ENCODE data around the gene PBX1. TPM values are rescaled to one million over a fixed set of nuclear protein-coding genes. Genes with fewer than 3 reads are reported as not detected.

Gene PBX1
- total RNA-seq, 1 experiment from 2014 or later, result 102 TPM

- TF ChIP-seq, protein P1, sequence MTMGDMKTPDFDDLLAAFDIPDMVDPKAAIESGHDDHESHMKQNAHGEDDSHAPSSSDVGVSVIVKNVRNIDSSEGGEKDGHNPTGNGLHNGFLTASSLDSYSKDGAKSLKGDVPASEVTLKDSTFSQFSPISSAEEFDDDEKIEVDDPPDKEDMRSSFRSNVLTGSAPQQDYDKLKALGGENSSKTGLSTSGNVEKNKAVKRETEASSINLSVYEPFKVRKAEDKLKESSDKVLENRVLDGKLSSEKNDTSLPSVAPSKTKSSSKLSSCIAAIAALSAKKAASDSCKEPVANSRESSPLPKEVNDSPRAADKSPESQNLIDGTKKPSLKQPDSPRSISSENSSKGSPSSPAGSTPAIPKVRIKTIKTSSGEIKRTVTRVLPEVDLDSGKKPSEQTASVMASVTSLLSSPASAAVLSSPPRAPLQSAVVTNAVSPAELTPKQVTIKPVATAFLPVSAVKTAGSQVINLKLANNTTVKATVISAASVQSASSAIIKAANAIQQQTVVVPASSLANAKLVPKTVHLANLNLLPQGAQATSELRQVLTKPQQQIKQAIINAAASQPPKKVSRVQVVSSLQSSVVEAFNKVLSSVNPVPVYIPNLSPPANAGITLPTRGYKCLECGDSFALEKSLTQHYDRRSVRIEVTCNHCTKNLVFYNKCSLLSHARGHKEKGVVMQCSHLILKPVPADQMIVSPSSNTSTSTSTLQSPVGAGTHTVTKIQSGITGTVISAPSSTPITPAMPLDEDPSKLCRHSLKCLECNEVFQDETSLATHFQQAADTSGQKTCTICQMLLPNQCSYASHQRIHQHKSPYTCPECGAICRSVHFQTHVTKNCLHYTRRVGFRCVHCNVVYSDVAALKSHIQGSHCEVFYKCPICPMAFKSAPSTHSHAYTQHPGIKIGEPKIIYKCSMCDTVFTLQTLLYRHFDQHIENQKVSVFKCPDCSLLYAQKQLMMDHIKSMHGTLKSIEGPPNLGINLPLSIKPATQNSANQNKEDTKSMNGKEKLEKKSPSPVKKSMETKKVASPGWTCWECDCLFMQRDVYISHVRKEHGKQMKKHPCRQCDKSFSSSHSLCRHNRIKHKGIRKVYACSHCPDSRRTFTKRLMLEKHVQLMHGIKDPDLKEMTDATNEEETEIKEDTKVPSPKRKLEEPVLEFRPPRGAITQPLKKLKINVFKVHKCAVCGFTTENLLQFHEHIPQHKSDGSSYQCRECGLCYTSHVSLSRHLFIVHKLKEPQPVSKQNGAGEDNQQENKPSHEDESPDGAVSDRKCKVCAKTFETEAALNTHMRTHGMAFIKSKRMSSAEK (CRISPR knock-in tag; IDR thresholded peaks at IDR 0.05; ENCODE audit: borderline replicate concordance), result no peak
- TF ChIP-seq, protein P2, sequence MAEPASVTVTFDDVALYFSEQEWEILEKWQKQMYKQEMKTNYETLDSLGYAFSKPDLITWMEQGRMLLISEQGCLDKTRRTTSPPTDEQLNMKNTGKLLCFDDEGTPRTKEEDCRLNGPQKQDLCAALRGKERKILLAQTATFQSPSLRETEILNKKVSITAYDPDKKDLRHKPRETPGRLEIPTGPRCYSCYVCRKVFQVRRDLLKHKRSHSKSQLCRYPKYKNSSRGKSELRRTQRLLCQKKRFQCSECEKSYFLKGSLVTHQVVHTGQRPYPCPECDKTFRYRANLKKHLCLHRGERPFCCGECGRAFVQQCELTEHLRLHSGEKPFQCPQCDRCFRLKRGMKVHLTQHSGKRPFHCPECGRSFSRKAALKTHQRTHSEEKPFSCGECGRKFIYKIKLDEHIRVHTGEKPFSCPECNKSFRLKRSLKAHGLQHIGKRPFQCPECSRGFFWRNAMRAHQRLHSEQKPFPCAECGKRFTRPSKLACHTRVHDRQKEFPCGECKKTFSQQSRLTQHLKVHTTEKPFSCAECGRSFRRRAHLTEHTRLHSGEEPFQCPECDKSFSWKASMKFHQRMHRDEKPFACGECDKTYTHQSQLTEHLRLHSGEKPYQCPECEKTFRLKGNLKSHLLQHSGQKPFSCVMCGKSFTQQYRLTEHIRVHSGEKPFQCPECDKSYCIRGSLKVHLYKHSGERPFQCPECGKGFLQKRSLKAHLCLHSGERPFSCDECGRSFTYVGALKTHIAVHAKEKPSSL (CRISPR knock-in tag; conservative IDR thresholded peaks at IDR 0.05), result no peak
- TF ChIP-seq, protein P3, sequence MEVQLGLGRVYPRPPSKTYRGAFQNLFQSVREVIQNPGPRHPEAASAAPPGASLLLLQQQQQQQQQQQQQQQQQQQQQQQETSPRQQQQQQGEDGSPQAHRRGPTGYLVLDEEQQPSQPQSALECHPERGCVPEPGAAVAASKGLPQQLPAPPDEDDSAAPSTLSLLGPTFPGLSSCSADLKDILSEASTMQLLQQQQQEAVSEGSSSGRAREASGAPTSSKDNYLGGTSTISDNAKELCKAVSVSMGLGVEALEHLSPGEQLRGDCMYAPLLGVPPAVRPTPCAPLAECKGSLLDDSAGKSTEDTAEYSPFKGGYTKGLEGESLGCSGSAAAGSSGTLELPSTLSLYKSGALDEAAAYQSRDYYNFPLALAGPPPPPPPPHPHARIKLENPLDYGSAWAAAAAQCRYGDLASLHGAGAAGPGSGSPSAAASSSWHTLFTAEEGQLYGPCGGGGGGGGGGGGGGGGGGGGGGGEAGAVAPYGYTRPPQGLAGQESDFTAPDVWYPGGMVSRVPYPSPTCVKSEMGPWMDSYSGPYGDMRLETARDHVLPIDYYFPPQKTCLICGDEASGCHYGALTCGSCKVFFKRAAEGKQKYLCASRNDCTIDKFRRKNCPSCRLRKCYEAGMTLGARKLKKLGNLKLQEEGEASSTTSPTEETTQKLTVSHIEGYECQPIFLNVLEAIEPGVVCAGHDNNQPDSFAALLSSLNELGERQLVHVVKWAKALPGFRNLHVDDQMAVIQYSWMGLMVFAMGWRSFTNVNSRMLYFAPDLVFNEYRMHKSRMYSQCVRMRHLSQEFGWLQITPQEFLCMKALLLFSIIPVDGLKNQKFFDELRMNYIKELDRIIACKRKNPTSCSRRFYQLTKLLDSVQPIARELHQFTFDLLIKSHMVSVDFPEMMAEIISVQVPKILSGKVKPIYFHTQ (CRISPR knock-in tag; IDR thresholded peaks at IDR 0.05), result no peak
- TF ChIP-seq ZNF232 (CRISPR knock-in tag; IDR thresholded peaks at IDR 0.05), result no peak
- TF ChIP-seq, protein P4, sequence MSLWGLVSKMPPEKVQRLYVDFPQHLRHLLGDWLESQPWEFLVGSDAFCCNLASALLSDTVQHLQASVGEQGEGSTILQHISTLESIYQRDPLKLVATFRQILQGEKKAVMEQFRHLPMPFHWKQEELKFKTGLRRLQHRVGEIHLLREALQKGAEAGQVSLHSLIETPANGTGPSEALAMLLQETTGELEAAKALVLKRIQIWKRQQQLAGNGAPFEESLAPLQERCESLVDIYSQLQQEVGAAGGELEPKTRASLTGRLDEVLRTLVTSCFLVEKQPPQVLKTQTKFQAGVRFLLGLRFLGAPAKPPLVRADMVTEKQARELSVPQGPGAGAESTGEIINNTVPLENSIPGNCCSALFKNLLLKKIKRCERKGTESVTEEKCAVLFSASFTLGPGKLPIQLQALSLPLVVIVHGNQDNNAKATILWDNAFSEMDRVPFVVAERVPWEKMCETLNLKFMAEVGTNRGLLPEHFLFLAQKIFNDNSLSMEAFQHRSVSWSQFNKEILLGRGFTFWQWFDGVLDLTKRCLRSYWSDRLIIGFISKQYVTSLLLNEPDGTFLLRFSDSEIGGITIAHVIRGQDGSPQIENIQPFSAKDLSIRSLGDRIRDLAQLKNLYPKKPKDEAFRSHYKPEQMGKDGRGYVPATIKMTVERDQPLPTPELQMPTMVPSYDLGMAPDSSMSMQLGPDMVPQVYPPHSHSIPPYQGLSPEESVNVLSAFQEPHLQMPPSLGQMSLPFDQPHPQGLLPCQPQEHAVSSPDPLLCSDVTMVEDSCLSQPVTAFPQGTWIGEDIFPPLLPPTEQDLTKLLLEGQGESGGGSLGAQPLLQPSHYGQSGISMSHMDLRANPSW (CRISPR knock-in tag; conservative IDR thresholded peaks at IDR 0.05; ENCODE audit: low read depth), result no peak
- no peak for TF ChIP-seq ZNF396 (CRISPR knock-in tag; IDR thresholded peaks at IDR 0.05; ENCODE audit: borderline replicate concordance)
- TF ChIP-seq ZBTB21 (CRISPR knock-in tag; IDR thresholded peaks at IDR 0.05; ENCODE audit: borderline replicate concordance), result no peak
Measured at GRCh38 chr1:164754088-164754600, 195.2 kb downstream of the PBX1 start (continued).

GRCh38 chr1:164755690-164756089 lies 196.7 kb downstream of the PBX1 start:
- H3K4me1 Mint-ChIP-seq, result peaks cover 56% of the 10 kb centered on the region
- H3K27ac Mint-ChIP-seq, result no peak overlapping the region; the same call in 1 of the 2 replicates
- POLR2A ChIA-PET, result interaction anchor here (0.6 kb wide), 2 partner anchors 31 to 469 kb away, joined by 5 to 6 read pairs; no protein-coding TSS in a partner anchor
- CTCF ChIA-PET, result interaction anchor here (1.3 kb wide), 1 partner anchor 33 kb away, joined by 4 read pairs; no protein-coding TSS in a partner anchor
- H3K4me3 Mint-ChIP-seq, result no peak overlapping the region
- no peaks in the 10 kb centered on the region for H3K36me3 Mint-ChIP-seq
- H3K9me3 Mint-ChIP-seq, result no peaks in the 10 kb centered on the region
- no peak for DNase-seq (ENCODE audit: low spot score)
- H3K27me3 Mint-ChIP-seq (ENCODE audit: low read depth), result no peaks in the 10 kb centered on the region
- ATAC-seq, result no peak
- no peak for TF ChIP-seq ZNF416 (CRISPR knock-in tag; IDR thresholded peaks at IDR 0.05)
- no peak for TF ChIP-seq ZNF317 (CRISPR knock-in tag; IDR thresholded peaks at IDR 0.05; ENCODE audit: borderline replicate concordance, low read depth)
- no peak for TF ChIP-seq ZNF263 (CRISPR knock-in tag; IDR thresholded peaks at IDR 0.05; ENCODE audit: low read depth)
- TF ChIP-seq TP53 (CRISPR knock-in tag; IDR thresholded peaks at IDR 0.05), result no peak
- TF ChIP-seq NR3C1 (CRISPR knock-in tag; conservative IDR thresholded peaks at IDR 0.05; ENCODE audit: low read depth), result no peak
- TF ChIP-seq, protein P5, sequence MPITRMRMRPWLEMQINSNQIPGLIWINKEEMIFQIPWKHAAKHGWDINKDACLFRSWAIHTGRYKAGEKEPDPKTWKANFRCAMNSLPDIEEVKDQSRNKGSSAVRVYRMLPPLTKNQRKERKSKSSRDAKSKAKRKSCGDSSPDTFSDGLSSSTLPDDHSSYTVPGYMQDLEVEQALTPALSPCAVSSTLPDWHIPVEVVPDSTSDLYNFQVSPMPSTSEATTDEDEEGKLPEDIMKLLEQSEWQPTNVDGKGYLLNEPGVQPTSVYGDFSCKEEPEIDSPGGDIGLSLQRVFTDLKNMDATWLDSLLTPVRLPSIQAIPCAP (CRISPR knock-in tag; IDR thresholded peaks at IDR 0.05), result no peak
- TF ChIP-seq, protein P6, sequence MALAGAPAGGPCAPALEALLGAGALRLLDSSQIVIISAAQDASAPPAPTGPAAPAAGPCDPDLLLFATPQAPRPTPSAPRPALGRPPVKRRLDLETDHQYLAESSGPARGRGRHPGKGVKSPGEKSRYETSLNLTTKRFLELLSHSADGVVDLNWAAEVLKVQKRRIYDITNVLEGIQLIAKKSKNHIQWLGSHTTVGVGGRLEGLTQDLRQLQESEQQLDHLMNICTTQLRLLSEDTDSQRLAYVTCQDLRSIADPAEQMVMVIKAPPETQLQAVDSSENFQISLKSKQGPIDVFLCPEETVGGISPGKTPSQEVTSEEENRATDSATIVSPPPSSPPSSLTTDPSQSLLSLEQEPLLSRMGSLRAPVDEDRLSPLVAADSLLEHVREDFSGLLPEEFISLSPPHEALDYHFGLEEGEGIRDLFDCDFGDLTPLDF (CRISPR knock-in tag; IDR thresholded peaks at IDR 0.05), result no peak
- TF ChIP-seq ERG (CRISPR knock-in tag; IDR thresholded peaks at IDR 0.05), result no peak
- TF ChIP-seq E2F4 (CRISPR knock-in tag; IDR thresholded peaks at IDR 0.05; ENCODE audit: borderline replicate concordance, low read depth), result no peak
- TF ChIP-seq KAT7 (CRISPR knock-in tag; IDR thresholded peaks at IDR 0.05; ENCODE audit: borderline replicate concordance), result no peak
- TF ChIP-seq ETV6 (CRISPR knock-in tag; IDR thresholded peaks at IDR 0.05), result no peak
